ENCODE measurements around the gene STX3.

DNA sequence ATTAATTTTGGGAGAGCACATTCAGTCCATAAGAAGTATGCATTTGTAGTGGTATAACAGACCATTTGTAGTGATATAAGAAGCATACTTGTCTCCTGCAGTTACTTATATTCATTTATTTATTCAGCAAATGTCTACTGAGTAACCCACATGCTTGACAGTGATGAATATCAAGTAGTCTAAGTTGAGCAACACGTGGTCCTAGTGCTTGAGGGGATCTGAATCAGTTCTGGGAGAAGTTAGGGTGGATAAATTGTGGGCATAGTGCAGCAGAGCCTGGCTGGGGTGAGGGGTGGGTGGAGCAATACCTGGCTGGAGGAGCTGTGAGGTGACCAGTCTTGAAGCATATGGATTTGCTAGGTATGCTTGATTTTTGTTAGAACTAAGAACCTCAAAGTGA, 24.3 kb downstream of the STX3 start:
- TF ChIP-seq, protein P1, sequence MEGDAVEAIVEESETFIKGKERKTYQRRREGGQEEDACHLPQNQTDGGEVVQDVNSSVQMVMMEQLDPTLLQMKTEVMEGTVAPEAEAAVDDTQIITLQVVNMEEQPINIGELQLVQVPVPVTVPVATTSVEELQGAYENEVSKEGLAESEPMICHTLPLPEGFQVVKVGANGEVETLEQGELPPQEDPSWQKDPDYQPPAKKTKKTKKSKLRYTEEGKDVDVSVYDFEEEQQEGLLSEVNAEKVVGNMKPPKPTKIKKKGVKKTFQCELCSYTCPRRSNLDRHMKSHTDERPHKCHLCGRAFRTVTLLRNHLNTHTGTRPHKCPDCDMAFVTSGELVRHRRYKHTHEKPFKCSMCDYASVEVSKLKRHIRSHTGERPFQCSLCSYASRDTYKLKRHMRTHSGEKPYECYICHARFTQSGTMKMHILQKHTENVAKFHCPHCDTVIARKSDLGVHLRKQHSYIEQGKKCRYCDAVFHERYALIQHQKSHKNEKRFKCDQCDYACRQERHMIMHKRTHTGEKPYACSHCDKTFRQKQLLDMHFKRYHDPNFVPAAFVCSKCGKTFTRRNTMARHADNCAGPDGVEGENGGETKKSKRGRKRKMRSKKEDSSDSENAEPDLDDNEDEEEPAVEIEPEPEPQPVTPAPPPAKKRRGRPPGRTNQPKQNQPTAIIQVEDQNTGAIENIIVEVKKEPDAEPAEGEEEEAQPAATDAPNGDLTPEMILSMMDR (conservative IDR thresholded peaks at IDR 0.05): no peak
- no peak for TF ChIP-seq ZFX (IDR thresholded peaks at IDR 0.05)
